Epidermal melanocyte (primary cell): ENCODE data around the gene NRG2.

Experiments
- DNase-seq: peaks from one replicate; pipeline ENCODE4 v3.0.0; 2011; ENCODE audit warnings: low spot score; ENCODE audit not compliant: insufficient read length

Gene NRG2

DNA sequence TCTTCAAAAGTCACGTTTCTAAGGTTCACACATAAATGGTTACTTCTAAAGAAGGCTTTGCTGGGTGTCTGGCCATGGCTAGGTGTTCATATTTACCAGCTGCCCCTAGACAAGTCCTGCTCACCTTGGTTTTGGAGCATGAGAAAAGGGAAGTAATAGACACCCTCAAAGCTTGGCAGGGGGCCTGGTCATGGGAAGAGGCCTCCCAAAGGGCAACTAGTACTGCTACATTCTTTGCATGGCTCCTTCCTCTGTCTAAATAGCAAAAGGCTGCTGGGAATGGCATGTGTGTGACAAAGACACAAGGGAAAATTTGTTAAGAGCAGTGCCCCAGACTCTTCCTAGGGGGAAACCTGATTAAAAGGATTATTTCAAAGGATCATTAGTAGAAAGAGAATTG lies 93.4 kb downstream of the NRG2 start:
- DNase-seq = no peak

DNA sequence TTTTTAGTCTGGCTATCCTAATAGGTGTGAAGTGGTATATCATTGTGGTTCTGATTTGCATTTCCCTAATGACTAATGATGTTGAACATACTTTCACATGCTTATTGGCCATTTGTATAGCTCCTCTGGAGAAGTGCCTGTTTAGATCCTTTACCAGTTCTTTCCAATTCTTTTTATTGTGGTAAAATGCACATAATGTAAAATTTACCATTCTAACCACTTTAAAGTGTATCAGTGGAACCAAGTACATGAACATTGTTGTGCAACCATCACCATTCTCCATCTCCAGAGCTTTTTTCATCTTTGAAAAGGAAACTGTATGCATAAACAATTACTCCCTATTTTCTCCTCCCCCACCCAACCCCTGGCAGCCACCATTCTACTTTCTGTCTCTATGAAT lies 95.4 kb downstream of the NRG2 start:
- no peak for DNase-seq

DNA sequence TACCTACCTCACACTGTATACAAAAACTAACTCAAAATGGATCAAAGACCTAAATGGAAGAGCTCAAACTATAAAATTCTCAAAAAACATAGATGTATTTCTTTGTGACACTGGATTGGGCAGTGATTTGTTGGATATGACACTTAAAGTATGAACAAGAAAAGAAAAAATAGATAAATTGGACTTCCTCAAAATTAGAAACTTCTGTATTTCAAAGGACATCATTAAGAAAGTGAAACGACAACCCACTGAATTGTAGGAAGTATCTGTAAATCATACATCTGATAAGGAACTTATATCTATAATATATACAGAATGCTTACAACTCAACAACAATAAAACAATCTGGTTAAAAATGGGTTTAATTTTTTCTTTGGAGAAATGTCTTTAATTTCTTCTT lies 96.7 kb downstream of the NRG2 start:
- no peak for DNase-seq

DNA sequence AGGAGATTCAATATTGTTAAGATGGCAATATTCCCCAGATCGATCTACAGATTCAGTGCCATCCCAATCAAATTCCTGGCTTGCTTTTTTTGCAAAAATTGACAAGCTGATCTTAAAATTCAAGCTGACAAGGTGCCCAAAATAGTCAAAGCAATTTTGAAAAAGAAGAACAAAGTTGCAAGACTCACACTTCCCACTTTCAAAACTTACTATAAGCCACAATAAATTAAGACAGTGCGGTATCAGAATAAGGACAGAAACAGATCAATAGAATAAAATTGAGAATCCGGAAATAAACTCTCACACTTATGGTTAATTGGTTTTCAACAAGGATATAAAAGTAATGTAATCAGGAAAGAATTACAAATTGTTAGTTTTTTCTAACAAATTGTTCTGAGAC lies 97.1 kb downstream of the NRG2 start:
- DNase-seq = no peak

DNA sequence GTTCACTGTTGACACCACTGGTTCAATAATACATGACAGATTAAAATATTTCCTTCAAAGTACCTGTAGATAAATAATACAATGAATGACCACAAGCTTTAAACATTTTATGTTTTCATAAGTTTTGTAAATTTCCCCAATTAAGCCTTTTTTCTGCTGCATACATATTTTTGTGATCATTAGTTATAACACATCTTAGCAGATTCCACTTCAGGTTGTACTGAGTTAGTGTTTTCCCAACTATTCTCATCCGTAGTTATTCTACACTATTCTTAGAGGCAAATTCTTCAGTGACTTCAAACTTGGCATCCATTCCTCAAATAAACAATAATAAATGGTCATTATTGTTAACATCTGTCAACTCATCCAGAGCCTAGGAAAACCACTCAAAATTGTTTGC lies 100.9 kb downstream of the NRG2 start:
- no peak for DNase-seq

DNA sequence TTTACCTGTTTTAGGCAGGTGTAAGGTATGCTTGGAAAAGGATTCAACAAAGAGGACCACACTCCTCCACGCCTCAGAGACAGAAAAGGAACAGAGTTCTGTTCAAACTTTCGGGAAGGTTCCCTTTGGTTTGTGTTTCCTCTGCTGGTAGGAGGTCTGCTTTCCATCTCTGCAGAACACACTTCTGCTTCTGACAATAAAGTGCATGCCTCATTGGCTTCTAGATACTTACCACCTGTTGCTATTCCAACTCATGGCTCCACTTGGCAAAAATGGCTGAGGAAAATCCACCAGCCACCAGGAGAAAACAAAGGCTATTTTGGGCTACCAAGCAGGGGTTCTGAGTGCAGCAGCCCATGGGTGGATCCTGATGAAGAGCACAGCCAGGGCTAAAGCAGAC lies 112.7 kb downstream of the NRG2 start:
- no peak for DNase-seq

DNA sequence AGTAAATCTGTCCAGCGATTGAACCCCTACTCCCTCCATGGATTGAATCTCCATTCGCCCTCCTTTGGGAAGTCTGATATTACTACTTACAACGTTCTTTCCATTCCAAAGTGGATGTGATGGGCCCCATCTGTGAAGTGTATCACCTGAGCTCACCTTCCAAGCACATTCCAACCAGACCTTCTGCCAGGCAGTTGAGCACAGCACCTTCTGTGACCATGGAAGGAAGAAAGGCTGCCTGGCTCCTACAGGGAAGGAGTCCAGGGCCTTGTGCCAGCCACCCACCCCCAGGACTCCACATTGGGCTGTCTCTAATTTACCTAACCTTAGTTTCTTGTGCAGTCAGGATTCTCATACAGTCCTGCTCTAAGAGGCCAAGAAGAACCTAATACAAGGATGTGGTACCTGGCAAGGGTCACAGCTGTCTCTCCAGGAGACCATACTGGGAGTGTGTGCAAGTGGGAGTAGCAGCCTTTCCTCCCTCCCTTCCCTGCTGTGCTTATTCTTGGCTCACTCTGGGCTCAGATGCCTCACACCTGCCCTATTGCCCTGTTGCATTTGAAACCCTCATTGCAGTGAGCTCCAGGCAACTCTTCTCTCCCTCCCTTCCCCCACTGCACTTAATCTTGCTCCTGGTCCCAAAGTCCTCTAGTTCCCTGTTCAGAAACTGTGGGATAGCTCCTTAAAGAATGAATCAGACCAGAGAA lies 116.1 kb downstream of the NRG2 start:
- no peak for DNase-seq

DNA sequence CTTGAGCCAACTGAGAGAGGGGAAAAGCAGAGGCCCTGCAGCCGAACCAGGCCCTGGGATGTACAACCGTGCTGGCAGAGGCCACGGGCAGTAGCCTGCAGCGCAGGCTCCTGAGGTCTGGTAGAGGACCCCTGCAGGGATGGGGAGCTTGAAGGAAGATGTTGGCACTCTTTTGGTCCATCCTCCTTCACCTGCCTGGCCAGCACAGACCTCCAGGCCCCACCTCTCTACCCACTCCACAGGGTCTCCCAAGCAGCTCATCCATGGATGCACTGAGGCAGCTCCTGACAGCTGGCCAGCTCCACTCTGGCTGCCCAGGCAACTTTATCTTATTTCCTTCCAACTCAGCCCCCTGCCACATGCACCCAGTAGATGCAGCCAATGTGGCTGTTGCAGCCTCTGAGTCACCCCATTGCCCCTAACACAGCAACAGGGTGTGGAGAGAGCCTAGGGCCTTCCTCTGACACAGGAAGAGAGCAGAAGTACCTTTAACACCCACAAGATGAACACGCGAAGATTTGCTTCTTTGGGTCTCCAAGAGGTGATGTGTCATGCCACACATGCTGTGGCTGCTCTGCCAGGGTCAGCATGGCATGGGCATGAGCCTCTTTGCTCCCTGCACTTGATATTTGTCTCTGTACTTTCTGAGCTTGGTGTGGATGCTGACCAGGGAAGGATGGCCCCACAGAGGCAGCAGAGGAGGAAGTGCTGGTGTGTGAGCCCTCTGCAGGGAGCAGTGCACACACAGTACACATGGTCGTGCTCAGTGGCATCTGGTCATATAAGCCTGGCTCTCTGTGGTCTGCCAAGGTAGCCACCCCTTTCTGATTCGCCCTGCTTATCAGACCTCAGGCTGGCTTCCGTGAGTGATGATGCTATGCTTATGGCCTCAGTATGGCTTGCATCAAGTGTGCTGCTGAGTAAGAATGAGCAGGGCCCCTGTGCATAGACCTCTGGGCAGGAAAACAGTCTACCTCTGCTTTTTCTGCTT lies 117.2 kb downstream of the NRG2 start:
- no peak for DNase-seq

DNA sequence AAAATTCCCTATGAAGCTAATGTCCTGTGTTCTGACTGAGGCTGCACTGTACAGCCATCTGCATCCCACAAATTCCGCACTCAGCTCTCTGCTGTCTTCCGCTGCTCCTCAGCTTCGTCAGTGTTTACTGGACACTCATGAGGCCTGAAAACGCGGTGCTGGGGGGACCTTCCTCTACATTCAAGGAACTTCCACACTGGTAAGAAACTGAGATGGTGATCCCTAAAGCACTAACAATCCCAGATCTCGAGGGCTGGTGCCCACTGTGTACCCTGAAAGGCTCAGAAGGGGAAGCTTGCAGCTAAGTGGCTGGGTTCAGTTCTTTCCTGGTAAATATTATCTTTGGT lies 117.9 kb downstream of the NRG2 start:
- no peak for DNase-seq

DNA sequence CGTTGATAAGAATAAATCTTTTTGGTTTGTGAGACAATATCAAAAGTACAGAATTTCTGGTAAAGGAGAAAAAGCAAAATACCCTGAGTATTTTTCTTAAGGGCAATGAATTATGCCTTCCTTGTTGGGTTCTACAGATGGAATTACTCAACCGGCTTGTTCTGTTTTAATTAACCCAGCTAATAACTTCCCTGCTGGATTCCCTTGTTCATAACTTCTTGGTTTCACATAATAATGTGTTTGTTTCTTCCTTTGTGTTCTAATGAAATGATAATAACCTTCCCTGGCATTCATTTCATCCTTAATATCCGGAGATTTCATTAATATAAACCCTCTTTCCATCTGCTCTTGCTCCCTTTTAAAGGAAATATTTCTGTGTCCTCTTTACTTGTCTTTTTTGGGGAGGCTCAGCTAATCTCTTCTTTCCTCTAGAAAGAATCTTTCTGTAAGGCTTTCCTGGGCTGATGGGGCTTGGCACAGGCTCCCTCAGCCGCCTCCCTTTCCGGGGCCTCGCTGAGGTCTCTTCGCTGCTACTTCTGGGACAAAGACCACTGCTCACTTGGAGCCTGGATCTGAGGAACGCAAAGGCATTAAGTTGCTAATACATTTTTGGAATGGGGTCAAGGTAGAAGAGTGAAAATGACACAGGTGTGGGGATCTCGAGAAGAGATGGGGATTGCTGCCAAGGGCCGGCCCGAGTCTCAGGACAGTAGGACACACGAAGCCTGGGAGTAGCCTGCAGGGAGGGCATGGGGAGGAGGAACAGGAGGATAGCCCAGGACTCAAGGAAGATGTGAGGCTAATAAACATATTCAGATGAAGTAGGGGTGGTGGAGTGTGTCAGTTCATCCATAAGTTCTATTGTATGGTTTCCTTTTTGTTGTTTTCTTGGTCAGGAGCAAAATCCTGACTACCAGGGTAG lies 118.5 kb downstream of the NRG2 start:
- no peak for DNase-seq

DNA sequence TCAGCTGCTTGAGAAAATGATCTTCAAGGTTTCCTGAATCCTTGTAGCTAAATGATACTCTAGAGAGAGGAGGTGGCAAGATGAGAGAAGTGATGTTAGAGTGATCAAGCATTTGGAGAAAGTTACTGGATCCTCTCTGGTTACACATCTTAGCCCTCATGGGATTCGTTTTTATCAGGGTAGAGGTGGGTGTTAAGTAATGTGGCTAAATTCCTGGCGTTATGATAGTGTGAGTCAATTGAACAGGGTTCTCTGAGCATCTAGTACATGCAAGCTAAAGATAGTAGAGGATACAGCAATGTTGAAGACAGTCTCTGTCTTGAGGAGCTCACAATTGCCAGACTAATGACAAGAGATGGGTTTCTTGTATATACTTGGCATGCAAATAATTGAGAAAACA lies 123.8 kb downstream of the NRG2 start:
- DNase-seq = no peak

DNA sequence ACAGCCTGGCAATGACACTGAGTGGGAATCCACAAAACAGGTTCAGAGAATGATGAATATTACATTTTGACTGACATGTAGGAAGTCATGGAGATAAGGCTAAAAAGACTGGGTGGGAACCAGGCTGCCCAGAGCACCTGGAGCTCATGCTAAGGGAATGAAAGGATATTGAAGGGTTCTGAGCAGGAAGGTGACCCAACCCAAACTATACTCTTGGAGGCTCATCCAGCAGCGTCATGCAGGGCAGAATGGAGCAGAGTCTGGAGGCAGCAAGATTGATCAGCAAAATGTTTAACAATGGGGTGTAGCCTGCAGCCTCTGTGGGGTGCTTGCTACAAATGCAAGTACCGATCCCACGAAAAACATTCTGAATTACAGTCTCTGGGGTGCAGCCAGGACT lies 127.3 kb downstream of the NRG2 start:
- DNase-seq = no peak

DNA sequence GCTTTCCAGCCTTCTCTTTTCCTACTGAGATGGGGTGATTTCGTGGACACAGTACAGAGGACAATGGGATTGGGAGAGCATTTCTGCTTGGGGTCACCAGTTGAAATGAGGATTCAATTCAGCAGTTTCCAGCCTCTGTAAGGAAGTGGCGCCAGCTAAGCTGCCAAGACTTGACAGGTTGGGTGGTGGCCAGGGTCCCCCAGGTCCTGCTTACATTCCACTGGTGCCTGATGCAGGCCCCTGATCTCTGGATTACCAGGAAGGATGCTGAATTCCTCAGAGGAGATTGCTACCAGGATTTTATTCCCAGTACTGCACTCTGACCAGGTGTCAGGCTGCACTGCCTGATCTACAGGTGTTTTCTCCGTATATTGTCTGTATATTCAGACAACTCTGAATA lies 127.8 kb downstream of the NRG2 start:
- no peak for DNase-seq

DNA sequence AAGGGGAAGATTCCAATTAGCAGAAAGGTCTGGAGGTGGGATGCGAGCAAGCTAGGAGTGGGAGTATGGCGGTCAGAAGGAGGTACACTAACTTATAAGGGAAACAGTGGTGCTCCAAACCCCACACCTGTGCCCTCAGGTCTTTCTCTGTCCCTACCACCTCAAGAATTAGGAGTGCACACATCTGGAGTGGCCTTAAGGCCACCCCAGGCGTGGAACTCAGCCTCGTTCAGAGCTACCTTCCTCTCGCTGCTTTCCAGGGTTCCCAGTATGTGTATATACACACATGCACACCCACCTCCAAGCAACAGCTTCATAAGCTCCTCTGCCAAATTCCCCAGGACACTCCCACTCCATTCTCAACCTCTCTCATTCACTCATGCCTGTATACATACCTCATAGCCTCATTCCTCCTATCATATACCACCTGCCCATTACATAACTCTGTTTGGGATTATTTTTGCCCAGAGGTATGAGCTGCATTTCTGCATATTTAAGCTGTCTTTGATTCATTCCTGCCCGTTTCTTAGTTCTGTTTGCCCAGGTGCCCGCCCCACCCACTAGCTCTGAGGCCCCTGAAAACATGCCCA lies 128.8 kb downstream of the NRG2 start:
- no peak for DNase-seq

DNA sequence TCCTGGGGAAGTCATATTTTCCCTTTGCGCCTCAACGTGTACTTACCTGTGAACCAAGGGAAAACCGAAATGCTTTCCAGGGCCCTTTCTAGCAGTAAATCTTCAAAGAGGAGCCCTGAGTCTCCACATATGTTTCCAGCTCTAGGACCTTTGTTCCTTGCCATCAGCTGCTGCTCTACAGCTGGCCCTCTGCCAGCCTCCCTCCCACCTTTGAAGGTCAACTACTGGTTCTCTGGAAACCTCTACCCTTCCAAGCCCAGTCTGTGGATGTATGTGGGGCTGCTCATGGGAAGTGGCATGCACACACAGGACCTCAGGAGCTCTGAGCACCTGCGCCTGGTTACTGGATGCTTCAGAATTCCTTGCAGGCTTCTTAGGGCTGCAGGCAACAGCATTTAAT lies 130.3 kb downstream of the NRG2 start:
- no peak for DNase-seq

DNA sequence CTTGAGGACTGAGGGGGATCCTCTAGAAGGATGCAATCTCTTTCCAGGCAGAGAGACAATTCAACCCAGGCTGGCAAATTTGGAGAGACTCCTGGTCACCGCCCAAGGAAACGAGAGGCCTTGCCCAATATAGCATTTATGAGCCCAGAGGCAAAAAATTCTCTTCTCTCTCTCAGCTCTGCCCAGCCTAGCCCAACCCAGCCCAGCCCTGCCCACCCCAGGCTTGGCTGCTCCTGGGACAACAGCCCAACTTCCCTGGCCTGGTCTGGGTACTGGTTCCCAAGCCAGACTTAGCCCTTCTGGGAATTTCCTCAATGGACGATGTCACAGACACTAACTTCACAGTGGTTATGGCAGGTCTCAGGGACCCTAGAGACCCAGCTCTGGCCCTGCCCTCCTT lies 130.9 kb downstream of the NRG2 start:
- no peak for DNase-seq

DNA sequence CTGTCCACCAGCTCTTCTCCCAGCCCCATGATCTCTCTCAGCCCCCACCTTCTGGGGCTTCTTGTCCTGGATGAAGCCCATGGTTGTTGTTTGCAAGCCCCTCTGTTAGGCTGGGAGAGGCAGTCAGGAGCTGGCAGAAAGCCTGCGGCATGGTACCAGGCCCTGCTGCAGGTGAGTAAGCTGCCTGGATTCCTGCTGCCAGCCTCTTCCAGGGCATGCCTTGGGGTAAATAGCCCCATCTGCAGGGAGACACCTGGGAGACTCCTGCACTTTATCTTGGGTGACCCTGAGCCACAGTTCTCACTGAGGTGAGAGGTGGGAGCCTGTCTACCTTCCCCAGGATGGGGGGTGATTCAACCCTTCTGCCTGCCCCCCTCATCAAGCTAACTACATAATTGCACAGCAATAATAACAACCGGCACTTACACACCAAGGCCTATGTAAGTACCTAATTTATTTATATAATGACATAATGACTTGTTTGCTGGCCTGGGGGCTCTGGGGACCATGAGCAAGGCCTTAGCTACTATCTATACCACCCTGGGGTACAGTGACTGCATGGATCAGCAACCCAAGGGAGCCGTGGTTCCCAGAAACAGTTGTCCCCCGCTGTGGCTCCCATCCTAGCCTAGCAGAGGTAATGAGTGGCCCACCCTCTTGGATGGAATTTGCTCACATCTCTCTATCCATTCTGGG lies 131.5 kb downstream of the NRG2 start:
- DNase-seq = no peak

DNA sequence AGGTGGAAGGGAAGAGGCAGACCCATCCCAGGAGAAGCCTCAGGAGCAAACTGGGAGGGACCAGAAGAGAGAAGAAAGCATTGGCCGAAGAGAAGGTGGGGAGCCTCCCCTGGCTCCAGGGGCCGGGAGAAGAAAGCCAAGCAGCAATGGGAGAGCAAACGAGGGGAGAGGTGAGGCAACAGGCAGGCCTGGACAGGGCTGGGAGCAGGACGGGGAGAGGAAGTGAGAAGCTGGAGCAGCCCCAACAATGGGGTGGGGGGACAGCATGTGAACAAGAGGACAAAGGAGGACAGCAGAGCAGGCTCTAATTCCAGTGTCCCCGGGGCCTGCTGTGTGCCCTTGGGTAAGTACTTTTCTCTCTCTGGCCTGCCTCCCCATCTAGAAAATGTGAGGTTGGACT lies 132.2 kb downstream of the NRG2 start:
- no peak for DNase-seq

DNA sequence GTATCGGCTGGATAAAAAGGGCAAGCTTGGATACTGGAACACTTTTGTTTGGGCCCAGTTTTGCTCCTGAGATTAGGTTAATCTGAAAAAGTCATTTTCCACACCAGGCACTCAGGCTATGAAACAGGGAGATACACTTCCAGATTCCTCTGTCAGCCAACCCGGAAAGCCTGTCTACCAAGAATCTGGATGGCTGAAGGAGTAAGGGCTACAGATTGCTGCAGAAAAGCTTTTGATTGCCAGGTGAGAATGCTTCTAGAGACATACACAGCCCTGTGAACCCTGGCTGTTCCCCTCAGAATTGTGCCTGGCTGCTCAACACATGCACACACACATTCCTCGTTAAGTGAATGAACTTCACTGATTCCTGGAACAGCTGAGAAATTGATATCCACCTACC lies 133.1 kb downstream of the NRG2 start:
- no peak for DNase-seq

DNA sequence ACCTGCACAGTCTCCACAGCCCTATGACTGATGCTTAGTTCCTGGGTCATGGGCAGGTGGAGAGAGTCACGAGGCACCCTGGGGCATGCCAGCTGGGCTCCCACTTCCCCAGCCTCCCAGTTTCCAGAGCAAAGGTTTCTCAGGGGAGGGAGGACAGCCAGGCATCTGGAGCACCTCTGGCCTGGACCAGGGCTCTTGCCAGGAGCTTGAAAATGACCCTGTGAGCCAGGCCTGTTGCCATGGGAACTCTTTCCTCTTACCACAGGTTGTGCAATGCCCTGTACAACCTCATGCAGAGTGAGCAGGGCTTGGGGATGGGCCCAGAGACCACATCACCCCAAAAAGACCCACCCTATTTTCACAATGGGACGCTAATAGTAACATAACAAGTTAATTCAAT lies 134.3 kb downstream of the NRG2 start:
- no peak for DNase-seq

DNA sequence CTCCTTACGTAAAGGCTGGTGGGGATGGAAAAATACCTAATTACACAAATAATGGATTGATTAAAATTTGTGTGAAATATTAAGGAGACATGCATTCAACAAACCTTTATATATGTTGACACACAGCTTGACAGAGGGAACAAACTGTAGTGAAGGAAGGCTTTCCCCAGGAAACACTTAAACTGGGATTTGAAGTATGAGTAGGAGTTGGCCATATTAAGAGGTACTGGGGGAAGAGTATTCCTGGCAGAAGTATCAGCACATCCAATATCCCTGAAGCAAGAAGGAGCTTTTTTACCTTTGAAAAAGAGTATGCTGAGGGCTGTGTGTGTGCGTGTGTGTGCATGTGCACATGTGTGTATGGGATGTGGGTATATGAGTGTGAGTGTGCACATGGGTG lies 136.4 kb downstream of the NRG2 start:
- DNase-seq = no peak
